Esophagus squamous epithelium (tissue), 4 donors: ENCODE results near the gene RAPGEF5.

Experiments used
- CTCF ChIP-seq, 6 experiments: fragments of 450-650 bp in 4 of 6; fragments of 200-600 bp in 2 of 6; sonication (generic) in 2 of 6; IDR thresholded peaks; one replicate each; pipeline ENCODE4 v1.5.1; 2016 to 2019; ENCODE audit warnings: antibody characterized with exemption in 6 of 6, mild to moderate bottlenecking in 4 of 6, moderate library complexity in 4 of 6
- POLR2A ChIP-seq, 4 donors: fragments of 450-650 bp; IDR thresholded peaks; one replicate each; pipeline ENCODE4 v1.6.1; 2017; ENCODE audit warnings: antibody characterized with exemption in 4 of 4, mild to moderate bottlenecking in 4 of 4, moderate library complexity in 3 of 4

- TF ChIP-seq POLR2A (IDR thresholded peaks at IDR 0.05) (no peak), CTCF (IDR thresholded peaks at IDR 0.05) (no peak)
Measured at GRCh38 chr7:22363756-22364422, 6.9 kb upstream of the RAPGEF5 start.
